ENCODE measurements around the gene TRPM2. TPM values are rescaled to one million over a fixed set of nuclear protein-coding genes. Genes with fewer than 3 reads are reported as not detected.
"Not testable (repeated sequence)": the region's sequence is repeated elsewhere in the genome, so short reads cannot be mapped to it uniquely, and the experiment has no call there.

The TRPM2 gene
- total RNA-seq, 1 donor from 2014 or later: 1.4 TPM

- DNase-seq (ENCODE audit: low spot score): no peak
- no peak for ATAC-seq
Measured at GRCh38 chr21:44390886-44391285, 37.5 kb downstream of the TRPM2 start.

GRCh38 chr21:44391345-44392091, 38.1 kb downstream of the TRPM2 start:
- no peak for ATAC-seq

GRCh38 chr21:44392185-44392584, 38.8 kb downstream of the TRPM2 start:
- no peak for ATAC-seq
- DNase-seq (ENCODE audit: low spot score): no peak

More at GRCh38 chr21:44391345-44392091, 38.1 kb downstream of the TRPM2 start:
- DNase-seq (ENCODE audit: low spot score): peak; percentile 49

GRCh38 chr21:44392916-44393315, 39.5 kb downstream of the TRPM2 start:
- DNase-seq (ENCODE audit: low spot score) (no peak), ATAC-seq (no peak)

GRCh38 chr21:44394733-44395132, 41.3 kb downstream of the TRPM2 start:
- DNase-seq (ENCODE audit: low spot score): no peak
- ATAC-seq: no peak

GRCh38 chr21:44395260-44395659, 41.8 kb downstream of the TRPM2 start:
- ATAC-seq (no peak), DNase-seq (ENCODE audit: low spot score) (peak; percentile 37)

- not testable (repeated sequence) for ATAC-seq; DNase-seq (ENCODE audit: low spot score)
Measured at GRCh38 chr21:44396803-44397202, 43.4 kb downstream of the TRPM2 start.

GRCh38 chr21:44397431-44398031, 44.1 kb downstream of the TRPM2 start:
- DNase-seq (ENCODE audit: low spot score) (peak; percentile 30), ATAC-seq (no peak)

- DNase-seq (ENCODE audit: low spot score) (no peak), ATAC-seq (no peak)
Measured at GRCh38 chr21:44398499-44398898, 45.1 kb downstream of the TRPM2 start.

GRCh38 chr21:44399151-44399954, 45.9 kb downstream of the TRPM2 start:
- no peak for ATAC-seq
- DNase-seq (ENCODE audit: low spot score): peak; percentile 33

GRCh38 chr21:44399955-44400790, 46.8 kb downstream of the TRPM2 start:
- DNase-seq (ENCODE audit: low spot score) (no peak), ATAC-seq (no peak)

GRCh38 chr21:44400791-44401385, 47.5 kb downstream of the TRPM2 start:
- DNase-seq (ENCODE audit: low spot score): no peak
- ATAC-seq: no peak

- ATAC-seq (no peak), DNase-seq (ENCODE audit: low spot score) (no peak)
Measured at GRCh38 chr21:44401386-44402160, 48.2 kb downstream of the TRPM2 start.

- ATAC-seq: no peak
- DNase-seq (ENCODE audit: low spot score): no peak
Measured at GRCh38 chr21:44402323-44403105, 49.1 kb downstream of the TRPM2 start.

- ATAC-seq (no peak), DNase-seq (ENCODE audit: low spot score) (no peak)
Measured at GRCh38 chr21:44403106-44404020, 49.9 kb downstream of the TRPM2 start.

- not testable (repeated sequence) for ATAC-seq
Measured at GRCh38 chr21:44404482-44404881, 51.1 kb downstream of the TRPM2 start.

GRCh38 chr21:44405091-44405947, 51.9 kb downstream of the TRPM2 start:
- DNase-seq (ENCODE audit: low spot score) (no peak), ATAC-seq (no peak)

More at GRCh38 chr21:44404482-44404881, 51.1 kb downstream of the TRPM2 start:
- DNase-seq (ENCODE audit: low spot score): not testable (repeated sequence)

Data from left lobe of liver (tissue), 2 donors.